IMR-90 (cell line): ENCODE data around the gene ABAT. TPM values are rescaled to one million over a fixed set of nuclear protein-coding genes. Genes with fewer than 3 reads are reported as not detected.

Source experiments
- ATAC-seq: fragments of 200-7000 bp; cut with Tn5 transposase; 2 replicates; pipeline ENCODE4 v1.9.1; 2020; ENCODE audit warnings: low read depth, mild to moderate bottlenecking, moderate library complexity
- BruUV-seq: library from RNA; stranded (reverse); fragments of 400-500 nt; replicated peaks from 2 replicates; lab custom pipeline; 2021; lab: Mats Ljungman, UMichigan
- CTCF ChIA-PET: fragments of 300-600 bp; formaldehyde crosslinking; extraction: SDS; loops from one replicate; lab custom pipeline; 2021; ENCODE audit warnings: antibody characterized with exemption; lab: Yijun Ruan, JAX
- POLR2A ChIA-PET: fragments of 300-600 bp; sonication (Branson Sonifier 250); formaldehyde crosslinking; loops from one replicate; lab custom pipeline; 2022; ENCODE audit warnings: antibody characterized with exemption; ENCODE audit not compliant: unreplicated experiment; lab: Charles Lee
- DNase-seq: peaks from one replicate; pipeline ENCODE4 v3.0.0; 2013
- H2AFZ ChIP-seq: replicated peaks from 2 replicates; pipeline ENCODE3; 2013; ENCODE audit warnings: low read length, mild to moderate bottlenecking; ENCODE audit not compliant: poor library complexity
- H2AK5ac ChIP-seq: 2 replicates; pipeline ENCODE4 v1.6.1; 2013; ENCODE audit warnings: low read depth, low read length, inconsistent platforms
- H2AK9ac ChIP-seq: replicated peaks from 2 replicates; pipeline ENCODE3; 2013; ENCODE audit warnings: mild to moderate bottlenecking, low read depth, low read length, moderate library complexity; ENCODE audit not compliant: poor library complexity
- H2BK120ac ChIP-seq: 2 replicates; pipeline ENCODE4 v1.6.1; 2013; ENCODE audit warnings: low read depth, low read length, inconsistent platforms
- H2BK15ac ChIP-seq: 3 replicates; pipeline ENCODE4 v1.6.1; 2013; ENCODE audit warnings: low read depth, low read length, inconsistent platforms
- H2BK20ac ChIP-seq: 2 replicates; pipeline ENCODE4 v1.6.1; 2013; ENCODE audit warnings: low read depth, mild to moderate bottlenecking, inconsistent platforms, low read length, moderate library complexity
- H2BK5ac ChIP-seq: 2 replicates; pipeline ENCODE4 v1.6.1; 2013; ENCODE audit warnings: mild to moderate bottlenecking, low read depth, low read length, inconsistent platforms; ENCODE audit not compliant: poor library complexity, severe bottlenecking
- H3K14ac ChIP-seq: replicated peaks from 2 replicates; pipeline ENCODE4 v1.6.1; 2013; ENCODE audit warnings: low read depth, low read length, inconsistent platforms
- H3K18ac ChIP-seq: 2 replicates; pipeline ENCODE4 v1.6.1; 2013; ENCODE audit warnings: low read depth, low read length, control low read depth
- H3K23ac ChIP-seq: 2 replicates; pipeline ENCODE4 v1.6.1; 2013; ENCODE audit warnings: low read depth, low read length, inconsistent platforms
- H3K27ac ChIP-seq: 2 replicates; pipeline ENCODE4 v1.5.1; 2013; ENCODE audit warnings: mild to moderate bottlenecking, control low read depth, low read length; ENCODE audit not compliant: insufficient read depth
- H3K27me3 ChIP-seq: 2 replicates; pipeline ENCODE4 v1.6.1; 2013; ENCODE audit warnings: low read length; ENCODE audit not compliant: control insufficient read depth, insufficient read depth
- H3K36me3 ChIP-seq: 2 replicates; pipeline ENCODE4 v1.6.1; 2013; ENCODE audit warnings: low read length, mixed read lengths; ENCODE audit not compliant: control insufficient read depth, insufficient read depth
- H3K4ac ChIP-seq: 2 replicates; pipeline ENCODE4 v1.6.1; 2013; ENCODE audit warnings: low read depth, low read length, inconsistent platforms
- H3K4me1 ChIP-seq: 2 replicates; pipeline ENCODE4 v1.6.1; 2013; ENCODE audit warnings: low read length, mixed read lengths; ENCODE audit not compliant: control insufficient read depth, insufficient read depth
- H3K4me2 ChIP-seq: 2 replicates; pipeline ENCODE4 v1.6.1; 2013; ENCODE audit warnings: low read depth, mild to moderate bottlenecking, control low read depth, low read length, moderate library complexity
- H3K4me3 ChIP-seq: 2 replicates; pipeline ENCODE4 v1.5.1; 2013; ENCODE audit warnings: low read depth, mild to moderate bottlenecking, control low read depth, low read length, moderate library complexity; ENCODE audit not compliant: insufficient read depth
- H3K56ac ChIP-seq: 2 replicates; pipeline ENCODE4 v1.6.1; 2013; ENCODE audit warnings: low read length, inconsistent platforms; ENCODE audit not compliant: insufficient read depth; ENCODE audit errors: extremely low read depth
- H3K79me1 ChIP-seq, 2 experiments: 2 replicates each; pipeline ENCODE4 v1.6.1; 2013; ENCODE audit warnings: low read length in 2 of 2, inconsistent platforms in 1 of 2, low read depth in 1 of 2
- H3K9ac ChIP-seq: 2 replicates; pipeline ENCODE4 v1.6.1; 2013; ENCODE audit warnings: low read depth, low read length, control low read depth
- H3K9me1 ChIP-seq: 2 replicates; pipeline ENCODE4 v1.6.1; 2013; ENCODE audit warnings: low read length, inconsistent platforms; ENCODE audit not compliant: insufficient read depth
- H3K9me3 ChIP-seq: 2 replicates; pipeline ENCODE4 v1.6.1; 2013; ENCODE audit warnings: low read length; ENCODE audit not compliant: control insufficient read depth, insufficient read depth
- H4K20me1 ChIP-seq: 2 replicates; pipeline ENCODE4 v1.6.1; 2013; ENCODE audit warnings: low read length, inconsistent platforms; ENCODE audit not compliant: insufficient read depth
- H4K5ac ChIP-seq: 2 replicates; pipeline ENCODE4 v1.6.1; 2013; ENCODE audit warnings: mild to moderate bottlenecking, low read depth, low read length, control low read depth
- H4K8ac ChIP-seq, 2 experiments: 2 replicates each; pipeline ENCODE4 v1.6.1; 2013; ENCODE audit warnings: low read depth in 2 of 2, low read length in 2 of 2, control low read depth in 1 of 2, inconsistent platforms in 1 of 2
- H4K91ac ChIP-seq: 2 replicates; pipeline ENCODE4 v1.6.1; 2013; ENCODE audit warnings: low read depth, low read length, inconsistent platforms; ENCODE audit not compliant: insufficient read depth
- CEBPB ChIP-seq: IDR thresholded peaks from 2 replicates; pipeline ENCODE4 v1.6.1; 2012; ENCODE audit warnings: low read depth, low read length, improper control_type of control experiment
- CHD1 ChIP-seq: IDR thresholded peaks from 2 replicates; pipeline ENCODE4 v1.6.1; 2012; ENCODE audit warnings: low read depth, low read length, improper control_type of control experiment
- FOS ChIP-seq: fragments of 150-350 bp; IDR thresholded peaks from 2 replicates; pipeline ENCODE4 v1.6.1; 2016; ENCODE audit warnings: low read depth, low read length
- MAZ ChIP-seq: IDR thresholded peaks from 2 replicates; pipeline ENCODE4 v1.6.1; 2012; ENCODE audit warnings: low read depth, mild to moderate bottlenecking, low read length, improper control_type of control experiment, moderate library complexity, borderline replicate concordance
- MXI1 ChIP-seq: IDR thresholded peaks from 2 replicates; pipeline ENCODE4 v1.6.1; 2012; ENCODE audit warnings: low read depth, mild to moderate bottlenecking, low read length, moderate library complexity, borderline replicate concordance
- NFE2L2 ChIP-seq: fragments of 150-350 bp; IDR thresholded peaks from 2 replicates; pipeline ENCODE4 v1.6.1; 2016; ENCODE audit warnings: low read depth, mild to moderate bottlenecking, low read length
- RAD21 ChIP-seq: IDR thresholded peaks from 2 replicates; pipeline ENCODE4 v1.6.1; 2012; ENCODE audit warnings: low read length, improper control_type of control experiment
- RCOR1 ChIP-seq: IDR thresholded peaks from 2 replicates; pipeline ENCODE4 v1.6.1; 2012; ENCODE audit warnings: mild to moderate bottlenecking, low read length, improper control_type of control experiment; ENCODE audit not compliant: insufficient replicate concordance
- RFX5 ChIP-seq: IDR thresholded peaks from 2 replicates; pipeline ENCODE4 v1.8.0; 2012; ENCODE audit warnings: low read depth, mild to moderate bottlenecking, low read length, moderate library complexity
- SMC3 ChIP-seq: fragments of 150-350 bp; IDR thresholded peaks from 2 replicates; pipeline ENCODE4 v1.6.1; 2016; ENCODE audit warnings: low read depth, mild to moderate bottlenecking, antibody characterized with exemption, low read length, moderate library complexity
- WGBS, 2 experiments: methylation state at CpG; one replicate each; pipeline versions ENCODE4 v1.1.5 to v1.1.7; 2013; ENCODE audit warnings: missing lambda C conversion rate in 2 of 2; ENCODE audit not compliant: insufficient read length in 1 of 2; ENCODE audit errors: extremely low coverage in 2 of 2; 5-methylcytosine and 5-hydroxymethylcytosine counted together
- dilution Hi-C: fragments of 300-500 bp; cut with HindIII; formaldehyde crosslinking; loops from one replicate; pipeline ENCODE4 v1.14.3; 2018; ENCODE audit warnings: low sequenced_read_pairs; ENCODE audit not compliant: unreplicated experiment
- in situ Hi-C: fragments of 300-500 bp; cut with MboI; formaldehyde crosslinking; loops from 3 replicates; pipeline ENCODE4 v1.14.3; 2019; ENCODE audit warnings: low sequenced_read_pairs, inconsistent platforms, mixed read lengths
- intact Hi-C: fragments of 100-400 bp; cut with micrococcal nuclease; formaldehyde crosslinking; loops from 2 replicates; pipeline ENCODE4 v1.10.0; 2022
- polyA plus RNA-seq, 3 experiments: library from polyadenylated mRNA; depleted of rRNA; stranded (reverse); fragments of >200 nt; gene quantifications; 2 replicates each; pipeline ENCODE4 v1.2.3, GENCODE V29; 2012; ENCODE audit warnings: low replicate concordance in 1 of 3
- total RNA-seq: library from RNA; depleted of rRNA; stranded (reverse); fragments of >200 nt; gene quantifications from 2 replicates; pipeline ENCODE4 v1.2.3, GENCODE V29; 2012
- TF ChIP-seq, protein P1 (sequence below): fragments of 150-350 bp; IDR thresholded peaks from 2 replicates; pipeline ENCODE4 v1.6.1; 2017; ENCODE audit warnings: mild to moderate bottlenecking, antibody characterized with exemption, low read length, low read depth
- TF ChIP-seq, protein P2 (sequence below): conservative IDR thresholded peaks from 2 replicates; pipeline ENCODE4 v1.5.1; 2012; ENCODE audit warnings: mild to moderate bottlenecking, low read depth, low read length, improper control_type of control experiment
- TF ChIP-seq, protein P3 (sequence below): fragments of 150-350 bp; IDR thresholded peaks from 2 replicates; pipeline ENCODE4 v1.6.1; 2016; ENCODE audit warnings: low read depth, mild to moderate bottlenecking, low read length, moderate library complexity, borderline replicate concordance

The ABAT gene
- total and polyA plus RNA-seq, 2 of the 4 experiments (the other 2 are of a cell fraction): 4.5 to 6.9 TPM

DNA sequence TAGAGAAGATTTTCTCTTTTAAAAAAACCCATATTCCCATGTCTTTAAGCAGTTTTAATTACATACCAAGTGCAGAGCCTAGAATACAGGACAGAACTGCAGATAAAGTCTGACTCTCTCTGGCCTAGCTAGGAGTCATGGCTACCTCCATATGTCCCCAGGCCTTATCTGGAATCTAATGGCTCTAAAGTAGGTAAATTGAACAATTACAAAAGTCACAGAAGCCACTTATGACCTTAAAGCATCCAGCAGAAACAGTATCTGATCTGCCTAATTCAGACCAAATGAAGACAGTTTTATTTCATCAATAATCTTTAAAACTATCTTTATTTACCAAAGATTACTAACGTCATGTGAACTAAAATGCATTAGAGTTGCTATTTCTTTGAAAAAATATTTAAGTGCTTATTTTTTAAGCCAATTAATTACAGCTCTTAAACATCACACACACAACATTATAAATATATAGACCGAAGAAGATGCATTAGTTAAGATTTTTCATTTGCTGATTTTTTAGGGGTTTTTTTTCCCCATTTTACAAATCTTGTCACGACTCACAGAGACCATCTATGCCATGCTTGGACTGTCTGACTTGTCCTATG is 152.0 kb downstream of the ABAT start:
- no peak overlapping the region for H3K56ac ChIP-seq
- no CpG with 5 or more reads among the region's 3 CpGs for WGBS, 2 experiments
- H3K4me3 ChIP-seq: no peak overlapping the region
- no peak overlapping the region for H2AFZ ChIP-seq
- no peak overlapping the region for H2AK5ac ChIP-seq
- H3K18ac ChIP-seq: no peak overlapping the region
- no peak overlapping the region for H2BK15ac ChIP-seq
- H2AK9ac ChIP-seq: no peak overlapping the region
- no TSS peak for BruUV-seq
- H4K8ac ChIP-seq: no peak overlapping the region
- ATAC-seq: no peak
- no peak overlapping the region for H2BK5ac ChIP-seq
- H3K4me1 ChIP-seq: peaks cover 2% of the 10 kb centered on the region; the same call in 1 of the 2 replicates
- in situ Hi-C loops (no loop called here), dilution Hi-C loops (no loop called here), intact Hi-C loops (no loop called here)
- H4K20me1 ChIP-seq: peaks cover 21% of the 10 kb centered on the region; the same call in 1 of the 2 replicates
- no peak overlapping the region for H3K27ac ChIP-seq
- TF ChIP-seq, protein P1, sequence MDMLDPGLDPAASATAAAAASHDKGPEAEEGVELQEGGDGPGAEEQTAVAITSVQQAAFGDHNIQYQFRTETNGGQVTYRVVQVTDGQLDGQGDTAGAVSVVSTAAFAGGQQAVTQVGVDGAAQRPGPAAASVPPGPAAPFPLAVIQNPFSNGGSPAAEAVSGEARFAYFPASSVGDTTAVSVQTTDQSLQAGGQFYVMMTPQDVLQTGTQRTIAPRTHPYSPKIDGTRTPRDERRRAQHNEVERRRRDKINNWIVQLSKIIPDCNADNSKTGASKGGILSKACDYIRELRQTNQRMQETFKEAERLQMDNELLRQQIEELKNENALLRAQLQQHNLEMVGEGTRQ: no peak
- no peak for TF ChIP-seq RFX5
- no peak for TF ChIP-seq FOS
- TF ChIP-seq MXI1: no peak
- no peak for TF ChIP-seq CHD1
- no peak for TF ChIP-seq RCOR1
- TF ChIP-seq MAZ: no peak
- no peak for TF ChIP-seq RAD21
- TF ChIP-seq, protein P2, sequence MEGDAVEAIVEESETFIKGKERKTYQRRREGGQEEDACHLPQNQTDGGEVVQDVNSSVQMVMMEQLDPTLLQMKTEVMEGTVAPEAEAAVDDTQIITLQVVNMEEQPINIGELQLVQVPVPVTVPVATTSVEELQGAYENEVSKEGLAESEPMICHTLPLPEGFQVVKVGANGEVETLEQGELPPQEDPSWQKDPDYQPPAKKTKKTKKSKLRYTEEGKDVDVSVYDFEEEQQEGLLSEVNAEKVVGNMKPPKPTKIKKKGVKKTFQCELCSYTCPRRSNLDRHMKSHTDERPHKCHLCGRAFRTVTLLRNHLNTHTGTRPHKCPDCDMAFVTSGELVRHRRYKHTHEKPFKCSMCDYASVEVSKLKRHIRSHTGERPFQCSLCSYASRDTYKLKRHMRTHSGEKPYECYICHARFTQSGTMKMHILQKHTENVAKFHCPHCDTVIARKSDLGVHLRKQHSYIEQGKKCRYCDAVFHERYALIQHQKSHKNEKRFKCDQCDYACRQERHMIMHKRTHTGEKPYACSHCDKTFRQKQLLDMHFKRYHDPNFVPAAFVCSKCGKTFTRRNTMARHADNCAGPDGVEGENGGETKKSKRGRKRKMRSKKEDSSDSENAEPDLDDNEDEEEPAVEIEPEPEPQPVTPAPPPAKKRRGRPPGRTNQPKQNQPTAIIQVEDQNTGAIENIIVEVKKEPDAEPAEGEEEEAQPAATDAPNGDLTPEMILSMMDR: no peak
- no peak for TF ChIP-seq CEBPB
- TF ChIP-seq, protein P3, sequence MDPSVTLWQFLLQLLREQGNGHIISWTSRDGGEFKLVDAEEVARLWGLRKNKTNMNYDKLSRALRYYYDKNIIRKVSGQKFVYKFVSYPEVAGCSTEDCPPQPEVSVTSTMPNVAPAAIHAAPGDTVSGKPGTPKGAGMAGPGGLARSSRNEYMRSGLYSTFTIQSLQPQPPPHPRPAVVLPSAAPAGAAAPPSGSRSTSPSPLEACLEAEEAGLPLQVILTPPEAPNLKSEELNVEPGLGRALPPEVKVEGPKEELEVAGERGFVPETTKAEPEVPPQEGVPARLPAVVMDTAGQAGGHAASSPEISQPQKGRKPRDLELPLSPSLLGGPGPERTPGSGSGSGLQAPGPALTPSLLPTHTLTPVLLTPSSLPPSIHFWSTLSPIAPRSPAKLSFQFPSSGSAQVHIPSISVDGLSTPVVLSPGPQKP: no peak
- TF ChIP-seq SMC3: no peak
- no peak for TF ChIP-seq NFE2L2
- ChIA-PET POLR2A (no interaction called here), CTCF (no interaction called here)
- H3K4me2 ChIP-seq: no peak overlapping the region
- H2BK120ac ChIP-seq: no peak overlapping the region
- H3K4ac ChIP-seq: no peak overlapping the region
- H3K9me1 ChIP-seq: peaks cover 11% of the 10 kb centered on the region
- no peaks in the 10 kb centered on the region for H3K9me3 ChIP-seq
- no peaks in the 10 kb centered on the region for H3K27me3 ChIP-seq
- no peak for DNase-seq
- no peak overlapping the region for H3K23ac ChIP-seq
- H2BK20ac ChIP-seq: no peak overlapping the region
- no peak overlapping the region for H4K91ac ChIP-seq
- H4K5ac ChIP-seq: no peak overlapping the region
- peaks cover 36% of the 10 kb centered on the region for H3K36me3 ChIP-seq
- no peak overlapping the region for H3K9ac ChIP-seq
- peaks cover 22 to 59% of the 10 kb centered on the region in 2 experiments for H3K79me1 ChIP-seq
- H3K14ac ChIP-seq: no peak overlapping the region
